H1 (cell line): ENCODE data around the gene PMS1. TPM values are rescaled to one million over a fixed set of nuclear protein-coding genes. Genes with fewer than 3 reads are reported as not detected.

Experiments used
- CTCF ChIA-PET: fragments of 300-600 bp; sonication (Branson Sonifier 250); formaldehyde crosslinking; loops from one replicate; lab custom pipeline; 2021; ENCODE audit not compliant: partially characterized antibody; lab: Charles Lee
- POLR2A ChIA-PET: fragments of 300-600 bp; sonication (Branson Sonifier 250); formaldehyde crosslinking; loops from one replicate; lab custom pipeline; 2021; ENCODE audit warnings: inconsistent platforms; ENCODE audit not compliant: partially characterized antibody; lab: Charles Lee
- DNase-seq, 2 experiments: peaks; one replicate each; pipeline versions ENCODE4 v3.0.0 to v3.0.0-alpha.2; 2010 to 2022; ENCODE audit warnings: low spot score in 2 of 2, low read depth in 1 of 2, mixed read lengths in 1 of 2
- FAIRE-seq: peaks from 2 replicates; lab custom pipeline; 2011; peaks lifted over from hg19 to GRCh38; lab: Jason Lieb, UNC
- H2AFZ ChIP-seq: 2 replicates; pipeline ENCODE4 v1.8.1; 2012; ENCODE audit warnings: low read length, inconsistent platforms
- H2AK5ac ChIP-seq: 2 replicates; pipeline ENCODE4 v1.6.1; 2013; ENCODE audit warnings: low read depth, low read length
- H2BK120ac ChIP-seq: replicated peaks from 2 replicates; pipeline ENCODE3; 2013; ENCODE audit warnings: low read depth, low read length, inconsistent platforms
- H2BK12ac ChIP-seq: 2 replicates; pipeline ENCODE4 v1.6.1; 2013; ENCODE audit warnings: low read depth, low read length
- H2BK15ac ChIP-seq: 2 replicates; pipeline ENCODE4 v1.6.1; 2013; ENCODE audit warnings: low read length
- H2BK20ac ChIP-seq: 2 replicates; pipeline ENCODE4 v1.6.1; 2013; ENCODE audit warnings: low read length
- H2BK5ac ChIP-seq: 2 replicates; pipeline ENCODE4 v1.6.1; 2013; ENCODE audit warnings: low read depth, low read length
- H3K14ac ChIP-seq: 2 replicates; pipeline ENCODE4 v1.6.1; 2013; ENCODE audit warnings: inconsistent platforms; ENCODE audit not compliant: insufficient read length
- H3K18ac ChIP-seq: 2 replicates; pipeline ENCODE4 v1.6.1; 2013; ENCODE audit warnings: low read length; ENCODE audit errors: extremely low read depth
- H3K23ac ChIP-seq: 2 replicates; pipeline ENCODE4 v1.6.1; 2013; ENCODE audit warnings: inconsistent platforms; ENCODE audit not compliant: insufficient read length
- H3K23me2 ChIP-seq: 2 replicates; pipeline ENCODE4 v1.6.1; 2013; ENCODE audit warnings: low read depth, low read length
- H3K27ac ChIP-seq: 2 replicates; pipeline ENCODE4 v1.6.1; 2011; ENCODE audit warnings: low read depth, low read length, inconsistent platforms
- H3K27me3 ChIP-seq, 4 experiments: replicated peaks in 1 of 4; 1 replicate in 1 of 4; 2 replicates in 3 of 4; pipeline versions ENCODE4 v1.6.1 to v1.8.1; 2011 to 2013; ENCODE audit warnings: low read length in 3 of 4, mild to moderate bottlenecking in 3 of 4, inconsistent platforms in 2 of 4, mixed read lengths in 2 of 4, moderate library complexity in 1 of 4; ENCODE audit not compliant: control insufficient read depth in 3 of 4, insufficient read depth in 3 of 4; ENCODE audit errors: extremely low read depth in 1 of 4
- H3K36me3 ChIP-seq, 4 experiments: 2 replicates each; pipeline versions ENCODE4 v1.6.1 to v1.8.1; 2011 to 2013; ENCODE audit warnings: mild to moderate bottlenecking in 4 of 4, low read length in 3 of 4, moderate library complexity in 2 of 4, control low read depth in 1 of 4, inconsistent platforms in 1 of 4; ENCODE audit not compliant: insufficient read depth in 4 of 4, control insufficient read depth in 2 of 4
- H3K4ac ChIP-seq: replicated peaks from 2 replicates; pipeline ENCODE3; 2013; ENCODE audit warnings: low read length, low read depth, mixed read lengths, inconsistent platforms; ENCODE audit not compliant: insufficient read length
- H3K4me1 ChIP-seq, 4 experiments: replicated peaks in 1 of 4; 1 replicate in 1 of 4; 2 replicates in 3 of 4; pipeline versions ENCODE4 v1.6.1 to v1.8.1; 2011 to 2013; ENCODE audit warnings: low read length in 3 of 4, inconsistent platforms in 2 of 4, mixed read lengths in 1 of 4; ENCODE audit not compliant: insufficient read depth in 4 of 4, control insufficient read depth in 3 of 4
- H3K4me2 ChIP-seq, 2 experiments: 2 replicates each; pipeline versions ENCODE4 v1.6.1 to v1.8.1; 2011 to 2013; ENCODE audit warnings: low read depth in 2 of 2, low read length in 2 of 2, control low read depth in 1 of 2, inconsistent platforms in 1 of 2, mild to moderate bottlenecking in 1 of 2; ENCODE audit not compliant: insufficient read depth in 1 of 2
- H3K4me3 ChIP-seq, 4 experiments: fragments of 200-600, 300-600 bp in 1 of 4; sonication (generic), shearing (Covaris generic), sonication (Bioruptor Twin) in 1 of 4; 2 replicates each; pipeline versions ENCODE4 v1.5.1 to v1.8.1; 2011 to 2016; ENCODE audit warnings: low read length in 4 of 4, low read depth in 3 of 4, control low read depth in 2 of 4, inconsistent platforms in 2 of 4, mild to moderate bottlenecking in 2 of 4, mixed read lengths in 1 of 4, moderate library complexity in 1 of 4; ENCODE audit not compliant: insufficient read depth in 2 of 4; ENCODE audit errors: extremely low read depth in 1 of 4
- H3K56ac ChIP-seq: replicated peaks from 2 replicates; pipeline ENCODE3; 2013; ENCODE audit warnings: low read depth, mild to moderate bottlenecking, mixed read lengths, low read length, inconsistent platforms; ENCODE audit not compliant: insufficient read length
- H3K79me1 ChIP-seq: 2 replicates; pipeline ENCODE4 v1.6.1; 2013; ENCODE audit warnings: low read depth, low read length, control low read depth
- H3K79me2 ChIP-seq, 2 experiments: 2 replicates each; pipeline versions ENCODE4 v1.6.1 to v1.8.1; 2012 to 2013; ENCODE audit warnings: low read length in 2 of 2, mild to moderate bottlenecking in 2 of 2, inconsistent platforms in 1 of 2; ENCODE audit not compliant: insufficient read depth in 2 of 2, control insufficient read depth in 1 of 2
- H3K9ac ChIP-seq, 4 experiments: replicated peaks in 1 of 4; 1 replicate in 1 of 4; 2 replicates in 3 of 4; pipeline versions ENCODE4 v1.6.1 to v1.8.1; 2011 to 2013; ENCODE audit warnings: low read depth in 3 of 4, low read length in 3 of 4, control low read depth in 2 of 4, mild to moderate bottlenecking in 2 of 4, moderate library complexity in 2 of 4, inconsistent platforms in 1 of 4; ENCODE audit errors: extremely low read depth in 1 of 4
- H3K9me3 ChIP-seq, 2 experiments: 2 replicates each; pipeline versions ENCODE4 v1.6.1 to v1.8.1; 2012 to 2013; ENCODE audit warnings: mild to moderate bottlenecking in 2 of 2, moderate library complexity in 2 of 2, control low read depth in 1 of 2, inconsistent platforms in 1 of 2, low read depth in 1 of 2, low read length in 1 of 2, mixed read lengths in 1 of 2; ENCODE audit not compliant: insufficient read depth in 2 of 2
- H4K20me1 ChIP-seq, 2 experiments: replicated peaks in 1 of 2; 2 replicates each; pipeline versions ENCODE3 to v1.8.1; 2011 to 2013; ENCODE audit warnings: inconsistent platforms in 2 of 2, low read length in 2 of 2, mild to moderate bottlenecking in 1 of 2; ENCODE audit not compliant: insufficient read depth in 2 of 2, control insufficient read depth in 1 of 2
- H4K5ac ChIP-seq: 2 replicates; pipeline ENCODE4 v1.6.1; 2013; ENCODE audit warnings: low read length, low read depth, mixed read lengths, inconsistent platforms; ENCODE audit not compliant: insufficient read length
- H4K8ac ChIP-seq: 2 replicates; pipeline ENCODE4 v1.8.0; 2013; ENCODE audit warnings: mild to moderate bottlenecking, moderate library complexity, low read length, inconsistent platforms; ENCODE audit not compliant: insufficient read depth; ENCODE audit errors: extremely low read depth
- H4K91ac ChIP-seq: replicated peaks from 2 replicates; pipeline ENCODE3; 2013; ENCODE audit warnings: low read length, mixed read lengths, inconsistent platforms; ENCODE audit not compliant: insufficient read length
- BACH1 ChIP-seq: IDR thresholded peaks from 2 replicates; pipeline ENCODE4 v1.6.1; 2012; ENCODE audit warnings: low read length, improper control_type of control experiment
- BCL11A ChIP-seq, 2 experiments: IDR thresholded peaks; one replicate each; pipeline ENCODE4 v1.6.1; 2011; ENCODE audit warnings: low read depth in 2 of 2, low read length in 2 of 2, mild to moderate bottlenecking in 2 of 2
- CHD2 ChIP-seq: IDR thresholded peaks from 2 replicates; pipeline ENCODE4 v1.6.1; 2012; ENCODE audit warnings: low read length, improper control_type of control experiment
- HDAC2 ChIP-seq, 2 experiments: fragments of 300-600 bp in 1 of 2; sonication (generic) in 1 of 2; IDR thresholded peaks; 2 replicates each; pipeline ENCODE4 v1.6.1; 2011 to 2012; ENCODE audit warnings: low read depth in 2 of 2, low read length in 2 of 2, mild to moderate bottlenecking in 2 of 2, moderate library complexity in 2 of 2, borderline replicate concordance in 1 of 2, inconsistent platforms in 1 of 2
- HDAC6 ChIP-seq: IDR thresholded peaks from one replicate; pipeline ENCODE4 v1.7.1; 2012; ENCODE audit warnings: low read depth, mild to moderate bottlenecking, inconsistent platforms, low read length, moderate library complexity
- KDM1A ChIP-seq: fragments of 200-600, 300-600 bp; sonication (generic); IDR thresholded peaks from 2 replicates; pipeline ENCODE4 v1.7.1; 2016; ENCODE audit warnings: mild to moderate bottlenecking, low read length, borderline replicate concordance
- PHF8 ChIP-seq: fragments of 200-600 bp; sonication (generic); conservative IDR thresholded peaks from 2 replicates; pipeline ENCODE4 v1.7.1; 2012; ENCODE audit warnings: low read depth, mild to moderate bottlenecking, inconsistent platforms, low read length, moderate library complexity
- SAP30 ChIP-seq: fragments of 300-600 bp; sonication (generic); IDR thresholded peaks from 2 replicates; pipeline ENCODE4 v1.7.1; 2012; ENCODE audit warnings: low read length, moderate library complexity, mild to moderate bottlenecking, inconsistent platforms; ENCODE audit not compliant: insufficient read depth, insufficient replicate concordance
- SIN3A ChIP-seq, 2 experiments: IDR thresholded peaks in 1 of 2; conservative IDR thresholded peaks in 1 of 2; 2 replicates each; pipeline ENCODE4 v1.6.1; 2011 to 2012; ENCODE audit warnings: low read length in 2 of 2, improper control_type of control experiment in 1 of 2, low read depth in 1 of 2, mild to moderate bottlenecking in 1 of 2
- SIX5 ChIP-seq: IDR thresholded peaks from 2 replicates; pipeline ENCODE4 v1.6.1; 2011; ENCODE audit warnings: mild to moderate bottlenecking, low read depth, low read length
- SP1 ChIP-seq: IDR thresholded peaks from 2 replicates; pipeline ENCODE4 v1.6.1; 2011; ENCODE audit warnings: low read depth, low read length
- TAF7 ChIP-seq: optimal IDR thresholded peaks from 2 replicates; pipeline ENCODE3; 2011; ENCODE audit warnings: low read depth, mild to moderate bottlenecking, inconsistent platforms, low read length, moderate library complexity, borderline replicate concordance
- polyA plus RNA-seq, 7 experiments: library from polyadenylated mRNA; depleted of rRNA in 3 of 7; stranded (reverse) in 5 of 7; unstranded in 2 of 7; fragments of >200 nt in 5 of 7; fragments of 200-250 nt in 2 of 7; gene quantifications; 1 replicate in 5 of 7; 2 replicates in 1 of 7; 4 replicates in 1 of 7; pipeline versions ENCODE4 v1.2.1 to v1.2.3, GENCODE V29; 2011 to 2013; ENCODE audit warnings: missing spikeins in 2 of 7, mixed read lengths in 2 of 7
- total RNA-seq: library from RNA; stranded (reverse); fragmentation: NEBNext Ultra II Directional; extraction: Animal tissue kit (Norgen Biotek cat#: 25700); gene quantifications from 2 replicates; pipeline ENCODE4 v1.2.1, GENCODE V29; 2021
- TF ChIP-seq, protein P1 (sequence below): IDR thresholded peaks from 2 replicates; pipeline ENCODE4 v1.6.1; 2012; ENCODE audit warnings: inconsistent platforms

The PMS1 gene
- total and polyA plus RNA-seq, 2 of the 8 experiments (the other 6 are each of a cell fraction or from before 2014, with no cell fraction given): 13.1 to 59.7 TPM

DNA sequence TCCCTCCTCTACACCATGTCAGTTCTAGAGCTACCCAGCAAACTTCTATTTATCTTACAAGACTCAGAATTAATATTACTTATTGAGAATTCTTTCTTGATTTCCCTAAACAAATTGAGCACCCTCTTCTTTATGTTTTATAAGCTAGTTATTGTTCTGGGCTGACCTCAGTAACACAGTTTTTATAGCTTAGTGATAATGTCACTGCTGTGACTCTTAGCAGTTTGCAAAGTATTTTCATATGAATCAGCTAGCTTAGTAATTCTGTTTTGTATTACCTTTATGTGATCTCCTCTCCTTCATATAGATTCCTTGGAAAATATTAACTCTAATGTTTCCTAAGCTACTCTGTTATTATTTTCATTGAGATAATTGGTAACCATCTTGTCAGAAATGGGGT lies 114.9 kb downstream of the PMS1 start:
- Histone ChIP-seq H3K9me3 (no peaks in the 10 kb centered on the region), H2BK15ac (no peak overlapping the region), H3K79me1 (no peaks in the 10 kb centered on the region), H3K23me2 (no peaks in the 10 kb centered on the region), H3K4me2 (no peak overlapping the region), H3K27ac (no peak overlapping the region), H2BK120ac (no peak overlapping the region), H4K8ac (no peak overlapping the region), H3K56ac (no peak overlapping the region), H2BK20ac (no peak overlapping the region), H4K5ac (no peak overlapping the region), H3K14ac (no peak overlapping the region), H2AK5ac (no peak overlapping the region), H4K91ac (no peak overlapping the region), H2AFZ (no peak overlapping the region), H2BK5ac (no peak overlapping the region), H3K79me2 (no peaks in the 10 kb centered on the region), H3K4me3 (no peak overlapping the region), H3K9ac (no peak overlapping the region), H4K20me1 (no peaks in the 10 kb centered on the region), H3K23ac (no peak overlapping the region), H3K18ac (no peak overlapping the region), H2BK12ac (no peak overlapping the region), H3K36me3 (no peaks in the 10 kb centered on the region), H3K4ac (no peak overlapping the region), H3K27me3 (no peaks in the 10 kb centered on the region), H3K4me1 (no peaks in the 10 kb centered on the region)
- ChIA-PET POLR2A (no interaction called here), CTCF (interaction anchor here (0.7 to 1.3 kb wide), 2 partner anchors 49 to 238 kb away, joined by 3 to 4 read pairs; partner anchors contain the start of gene ASNSD1)
- DNase-seq (no peak), FAIRE-seq (no peak)
- TF ChIP-seq, protein P1, sequence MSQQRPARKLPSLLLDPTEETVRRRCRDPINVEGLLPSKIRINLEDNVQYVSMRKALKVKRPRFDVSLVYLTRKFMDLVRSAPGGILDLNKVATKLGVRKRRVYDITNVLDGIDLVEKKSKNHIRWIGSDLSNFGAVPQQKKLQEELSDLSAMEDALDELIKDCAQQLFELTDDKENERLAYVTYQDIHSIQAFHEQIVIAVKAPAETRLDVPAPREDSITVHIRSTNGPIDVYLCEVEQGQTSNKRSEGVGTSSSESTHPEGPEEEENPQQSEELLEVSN: no peak
- TF ChIP-seq SIX5 (no peak), KDM1A (no peak), PHF8 (no peak), SAP30 (no peak), BCL11A (IDR thresholded peaks at IDR 0.05; ENCODE audit: low read depth in 2 of 2, low read length in 2 of 2) (no peak), SIN3A (conservative IDR thresholded peaks at IDR 0.05 in 1 of 2, IDR thresholded peaks at IDR 0.05 in 1 of 2; ENCODE audit: low read depth in 1 of 2, low read length in 2 of 2) (no peak), HDAC6 (no peak), BACH1 (no peak), SP1 (no peak), HDAC2 (IDR thresholded peaks at IDR 0.05; ENCODE audit: borderline replicate concordance in 1 of 2, low read depth in 2 of 2, low read length in 2 of 2) (no peak), CHD2 (no peak), TAF7 (no peak)
